Stomach (tissue), 9 donors: ENCODE data around the gene IRF8. TPM values are rescaled to one million over a fixed set of nuclear protein-coding genes. Genes with fewer than 3 reads are reported as not detected.

Experiments
- DNase-seq, 2 donors: peaks; one replicate each; pipeline versions ENCODE4 v3.0.0 to v3.0.0-alpha.2; 2013 to 2019
- H3K27ac ChIP-seq, 5 donors: fragments of 200-600 bp in 4 of 5; sonication (generic) in 4 of 5; one replicate each; pipeline ENCODE4 v1.5.1; 2013 to 2019; ENCODE audit warnings: mild to moderate bottlenecking in 1 of 5, moderate library complexity in 1 of 5
- H3K27me3 ChIP-seq, 3 donors: fragments of 200-600 bp; sonication (generic); one replicate each; pipeline ENCODE4 v1.5.1; 2017 to 2019; ENCODE audit warnings: mixed run types in 1 of 3
- H3K36me3 ChIP-seq, 4 donors: fragments of 200-600 bp; sonication (generic); 1 replicate in 3 of 4; 2 replicates in 1 of 4; pipeline ENCODE4 v1.5.1; 2016 to 2019
- H3K4me1 ChIP-seq, 4 donors: fragments of 200-600 bp; sonication (generic); one replicate each; pipeline ENCODE4 v1.5.1; 2016 to 2019
- H3K4me3 ChIP-seq, 4 donors: fragments of 200-600 bp; sonication (generic) in 3 of 4; one replicate each; pipeline ENCODE4 v1.5.1; 2016 to 2019; ENCODE audit warnings: mild to moderate bottlenecking in 1 of 4
- H3K9me3 ChIP-seq, 4 donors: fragments of 200-600 bp; sonication (generic); one replicate each; pipeline ENCODE4 v1.5.1; 2016 to 2019
- EP300 ChIP-seq: sonication (generic); formaldehyde crosslinking; IDR thresholded peaks from one replicate; pipeline ENCODE4 v1.6.1; 2017; ENCODE audit warnings: antibody characterized with exemption
- POLR2A ChIP-seq, 4 donors: fragments of 450-650 bp; IDR thresholded peaks; one replicate each; pipeline ENCODE4 v1.6.1; 2016; ENCODE audit warnings: antibody characterized with exemption in 4 of 4, control low read depth in 2 of 4, mild to moderate bottlenecking in 1 of 4, moderate library complexity in 1 of 4
- POLR2AphosphoS5 ChIP-seq, 3 donors: sonication (generic); formaldehyde crosslinking; IDR thresholded peaks; one replicate each; pipeline ENCODE4 v1.6.1; 2016; ENCODE audit warnings: antibody characterized with exemption in 3 of 3
- WGBS, 5 donors: extraction: QIAGEN DNeasy Blood & Tissue Kit in 3 of 5; methylation state at CpG; one replicate each; pipeline versions ENCODE4 v1.1.5 to v1.1.7; 2013 to 2018; 5-methylcytosine and 5-hydroxymethylcytosine counted together
- intact Hi-C: fragments of 100-400 bp; cut with DNase I; formaldehyde crosslinking; loops from one replicate; pipeline ENCODE4 v1.15.1; 2023; ENCODE audit warnings: low total_unique reads
- polyA plus RNA-seq, 3 donors: library from polyadenylated mRNA; stranded (reverse); fragments of 200-250 nt; gene quantifications; one replicate each; pipeline ENCODE4 v1.2.3, GENCODE V29; 2013
- total RNA-seq, 5 donors: library from RNA; depleted of rRNA; stranded (reverse); fragments of >200 nt; gene quantifications; one replicate each; pipeline versions ENCODE4 v1.1.0 to v1.2.3, GENCODE V29; 2014 to 2016
- TF ChIP-seq, protein P1 (sequence below), 7 experiments: fragments of 450-650 bp in 4 of 7; fragments of 200-600 bp in 3 of 7; sonication (generic) in 3 of 7; IDR thresholded peaks; one replicate each; pipeline ENCODE4 v1.5.1; 2016 to 2019; ENCODE audit warnings: antibody characterized with exemption in 7 of 7, control low read depth in 2 of 7, mild to moderate bottlenecking in 1 of 7
- donor health status: healthy with polysubstance abuse.
- donor health status: Bipolar disorder and iron deficiency.
- donor health status: healthy.

Gene IRF8
- total and polyA plus RNA-seq, 8 donors: 5.2 to 49.8 (median 12.1) TPM

DNA sequence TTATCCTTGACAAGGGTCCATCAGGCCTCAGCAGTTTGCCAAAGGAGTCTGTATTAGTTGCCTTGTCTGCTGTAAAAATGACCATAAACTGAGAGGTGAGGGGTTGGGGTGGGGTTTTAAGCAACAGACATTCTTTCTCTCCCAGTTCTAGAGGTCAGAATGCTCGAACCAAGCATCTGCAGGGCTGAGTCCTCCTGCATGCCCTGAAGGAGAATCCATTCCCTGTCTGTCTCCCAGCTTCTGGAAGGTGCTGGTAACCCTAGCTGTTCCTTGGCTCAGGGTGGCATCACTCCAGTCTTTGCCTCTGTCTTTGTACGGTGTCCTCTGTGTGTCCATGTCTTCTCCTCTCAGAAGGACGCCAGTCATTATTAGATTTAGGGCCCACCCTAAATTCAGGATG, 17.5 kb upstream of the IRF8 start:
- no peak for DNase-seq
- Histone ChIP-seq H3K4me1 (no peaks in the 10 kb centered on the region), H3K27ac (no peak overlapping the region), H3K27me3 (peaks cover 0 to 33% (median 7%) of the 10 kb centered on the region in 3 donors), H3K4me3 (no peak overlapping the region), H3K36me3 (no peaks in the 10 kb centered on the region), H3K9me3 (no peaks in the 10 kb centered on the region)
- TF ChIP-seq, protein P1, sequence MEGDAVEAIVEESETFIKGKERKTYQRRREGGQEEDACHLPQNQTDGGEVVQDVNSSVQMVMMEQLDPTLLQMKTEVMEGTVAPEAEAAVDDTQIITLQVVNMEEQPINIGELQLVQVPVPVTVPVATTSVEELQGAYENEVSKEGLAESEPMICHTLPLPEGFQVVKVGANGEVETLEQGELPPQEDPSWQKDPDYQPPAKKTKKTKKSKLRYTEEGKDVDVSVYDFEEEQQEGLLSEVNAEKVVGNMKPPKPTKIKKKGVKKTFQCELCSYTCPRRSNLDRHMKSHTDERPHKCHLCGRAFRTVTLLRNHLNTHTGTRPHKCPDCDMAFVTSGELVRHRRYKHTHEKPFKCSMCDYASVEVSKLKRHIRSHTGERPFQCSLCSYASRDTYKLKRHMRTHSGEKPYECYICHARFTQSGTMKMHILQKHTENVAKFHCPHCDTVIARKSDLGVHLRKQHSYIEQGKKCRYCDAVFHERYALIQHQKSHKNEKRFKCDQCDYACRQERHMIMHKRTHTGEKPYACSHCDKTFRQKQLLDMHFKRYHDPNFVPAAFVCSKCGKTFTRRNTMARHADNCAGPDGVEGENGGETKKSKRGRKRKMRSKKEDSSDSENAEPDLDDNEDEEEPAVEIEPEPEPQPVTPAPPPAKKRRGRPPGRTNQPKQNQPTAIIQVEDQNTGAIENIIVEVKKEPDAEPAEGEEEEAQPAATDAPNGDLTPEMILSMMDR (IDR thresholded peaks at IDR 0.05): no peak
- TF ChIP-seq POLR2A (IDR thresholded peaks at IDR 0.05): no peak
- TF ChIP-seq POLR2AphosphoS5 (IDR thresholded peaks at IDR 0.05): no peak
- no peak for TF ChIP-seq EP300
- WGBS, 5 donors: 56 to 71% (median 70%) methylated on average over 3 of the region's 3 CpGs
- intact Hi-C loops: loop anchor here (10.0 kb wide), 1 partner anchor 67 kb away; no protein-coding TSS in a partner anchor

DNA sequence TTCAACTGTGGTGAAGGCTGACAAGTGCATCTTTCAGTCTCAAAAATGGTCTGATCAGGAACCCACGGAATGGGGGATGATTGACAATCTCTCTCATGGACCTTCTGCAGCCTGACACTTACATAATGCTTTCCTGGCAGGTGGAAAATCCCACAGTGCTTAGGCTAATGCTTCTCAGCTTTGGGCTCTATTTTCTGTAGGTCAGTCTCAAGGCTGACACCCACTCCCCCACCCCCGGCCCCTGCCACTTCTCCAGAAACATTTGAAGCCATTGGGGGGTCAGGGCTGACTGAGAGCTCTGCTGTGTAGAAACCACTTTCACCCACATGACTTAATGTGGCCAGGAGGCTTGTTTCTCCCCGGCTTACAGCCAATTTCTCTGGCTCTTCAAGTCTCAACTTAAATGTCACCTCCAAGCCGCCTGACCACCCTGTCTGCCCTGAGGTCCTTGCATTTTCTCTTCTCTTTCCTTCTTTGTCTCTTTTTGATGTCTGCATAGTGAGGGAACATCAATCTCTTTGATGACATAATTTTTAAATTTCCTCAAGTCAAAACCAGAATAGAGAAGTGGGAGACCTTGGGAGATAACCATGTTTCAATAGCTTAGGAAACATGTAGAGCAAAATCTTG, 16.7 kb upstream of the IRF8 start:
- 63 to 74% (median 69%) methylated on average over 4 of the region's 4 CpGs for WGBS, 5 donors
- H3K36me3 ChIP-seq: no peaks in the 10 kb centered on the region
- no peak overlapping the region for H3K27ac ChIP-seq
- no peaks in the 10 kb centered on the region for H3K4me1 ChIP-seq
- intact Hi-C loops: loop anchor here (10.0 kb wide), 1 partner anchor 67 kb away; no protein-coding TSS in a partner anchor
- H3K4me3 ChIP-seq: no peak overlapping the region
- DNase-seq: no peak
- H3K27me3 ChIP-seq: peaks cover 0 to 41% (median 7%) of the 10 kb centered on the region in 3 donors
- TF ChIP-seq POLR2A (IDR thresholded peaks at IDR 0.05) (no peak), POLR2AphosphoS5 (IDR thresholded peaks at IDR 0.05) (no peak)
- TF ChIP-seq, protein P1 (IDR thresholded peaks at IDR 0.05): no peak
- no peaks in the 10 kb centered on the region for H3K9me3 ChIP-seq

- Histone ChIP-seq H3K36me3 (no peaks in the 10 kb centered on the region), H3K9me3 (no peaks in the 10 kb centered on the region), H3K27ac (no peak overlapping the region), H3K27me3 (peaks cover 0 to 56% (median 7%) of the 10 kb centered on the region in 3 donors), H3K4me3 (no peak overlapping the region), H3K4me1 (peaks cover 0 to 5% (median 0%) of the 10 kb centered on the region in 4 donors)
- intact Hi-C loops: loop anchor here (10.0 kb wide), 1 partner anchor 69 kb away; no protein-coding TSS in a partner anchor
- no peak for DNase-seq
- no peak for TF ChIP-seq POLR2AphosphoS5 (IDR thresholded peaks at IDR 0.05)
- no peak for TF ChIP-seq EP300
- TF ChIP-seq POLR2A (IDR thresholded peaks at IDR 0.05): no peak
- TF ChIP-seq, protein P1 (IDR thresholded peaks at IDR 0.05): no peak
- 75 to 83% (median 79%) methylated on average over 14 of the region's 14 CpGs for WGBS, 5 donors
These were observed 15.1 kb upstream of the IRF8 start for GRCh38 chr16:85883813-85884212.

GRCh38 chr16:85884808-85885463, 14.0 kb upstream of the IRF8 start:
- H3K27me3 ChIP-seq: peaks cover 0 to 56% (median 7%) of the 10 kb centered on the region in 3 donors
- intact Hi-C loops: loop anchor here (10.0 kb wide), 1 partner anchor 70 kb away; no protein-coding TSS in a partner anchor
- no peak for TF ChIP-seq POLR2A (IDR thresholded peaks at IDR 0.05)
- TF ChIP-seq, protein P1 (IDR thresholded peaks at IDR 0.05): no peak
- TF ChIP-seq POLR2AphosphoS5 (IDR thresholded peaks at IDR 0.05): no peak
- TF ChIP-seq EP300: no peak
- H3K27ac ChIP-seq: no peak overlapping the region
- no peaks in the 10 kb centered on the region for H3K9me3 ChIP-seq
- H3K4me3 ChIP-seq: no peak overlapping the region
- DNase-seq: no peak
- H3K36me3 ChIP-seq: no peaks in the 10 kb centered on the region
- 90 to 96% (median 92%) methylated on average over 13 of the region's 13 CpGs for WGBS, 5 donors
- peaks cover 0 to 8% (median 0%) of the 10 kb centered on the region in 4 donors for H3K4me1 ChIP-seq
